Measurements from ENCODE around the gene OVCA2. TPM values are rescaled to one million over a fixed set of nuclear protein-coding genes. Genes with fewer than 3 reads are reported as not detected.

The OVCA2 gene
- total RNA-seq, 1 experiment from 2014 or later, result 27.3 TPM

DNA sequence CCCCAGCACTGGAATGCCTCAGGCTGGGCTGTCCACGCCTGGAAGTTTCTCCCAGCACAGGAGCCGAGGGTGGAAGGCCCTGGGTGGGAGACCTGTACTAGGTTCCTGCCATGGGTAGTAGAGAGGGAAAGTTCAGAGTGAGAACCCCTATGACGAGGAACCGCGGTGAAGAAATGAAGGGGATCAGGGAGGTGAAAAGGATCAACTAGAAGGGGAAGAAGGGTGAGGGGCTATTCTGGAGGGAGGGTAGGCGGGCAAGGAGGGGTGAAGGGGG is 18.5 kb downstream of the OVCA2 start:
- ChIA-PET RAD21 (ENCODE audit: low non-redundant PET in 1 of 2, low total read pairs in 2 of 2, uncharacterized antibody in 2 of 2, unreplicated experiment in 2 of 2) (no interaction called here), POLR2A (no interaction called here), CTCF (interaction anchor here (2.3 to 8.0 kb wide), 2 partner anchors 172 to 185 kb away, joined by 12 to 200 read pairs; no protein-coding TSS in a partner anchor)
- intact Hi-C loops (cut with micrococcal nuclease), result no loop called here
- Histone ChIP-seq H3K9me2 (ENCODE audit: insufficient read depth) (no peaks in the 10 kb centered on the region), H3K27me3 (ENCODE audit: insufficient read depth, low read length) (no peaks in the 10 kb centered on the region), H3K27ac (ENCODE audit: low read depth, low read length) (no peak overlapping the region), H3K36me3 (ENCODE audit: control insufficient read depth in 1 of 2, insufficient read depth in 2 of 2, low read length in 2 of 2) (no peaks in the 10 kb centered on the region), H3K9ac (ENCODE audit: low read length) (no peak overlapping the region), H3K79me2 (ENCODE audit: insufficient read depth, low read length) (no peaks in the 10 kb centered on the region), H3K4me1 (ENCODE audit: control insufficient read depth in 1 of 2, insufficient read depth in 2 of 2, low read length in 2 of 2) (peaks cover 0 to 16% of the 10 kb centered on the region in 2 experiments; a peak in 3 of 4 replicates), H3K9me3 (ENCODE audit: control insufficient read depth in 1 of 2, insufficient read depth in 1 of 2, low read depth in 1 of 2, low read length in 2 of 2) (no peaks in the 10 kb centered on the region), H2AFZ (ENCODE audit: low read depth, low read length, poor library complexity, severe bottlenecking) (no peak overlapping the region), H3K4me2 (ENCODE audit: low read length) (no peak overlapping the region), H4K20me1 (ENCODE audit: insufficient read depth) (no peaks in the 10 kb centered on the region), H3K4me3 (replicated peaks in 1 of 2; ENCODE audit: low read depth in 1 of 2, low read length in 2 of 2) (no peak overlapping the region)
- no peak for DNase-seq (ENCODE audit: low read depth, low spot score)
- no TSS peak for BruUV-seq (replicated peaks)
- no peak for ATAC-seq
- TF ChIP-seq POLR2A (IDR thresholded peaks at IDR 0.05; ENCODE audit: borderline replicate concordance, extremely low read depth, insufficient read depth, insufficient read length), result no peak
- no peak for TF ChIP-seq YY1 (IDR thresholded peaks at IDR 0.05; ENCODE audit: extremely low read depth, insufficient replicate concordance, low read depth, low read length)
- TF ChIP-seq FOSL1 (IDR thresholded peaks at IDR 0.05; ENCODE audit: low read depth), result no peak
- no peak for TF ChIP-seq SIN3A (IDR thresholded peaks at IDR 0.05; ENCODE audit: low read depth)
- no peak for TF ChIP-seq POLR2AphosphoS5 (IDR thresholded peaks at IDR 0.05; ENCODE audit: low read depth, low read length)
- TF ChIP-seq ZNF274 (IDR thresholded peaks at IDR 0.05; ENCODE audit: low read depth, low read length), result no peak
- TF ChIP-seq, protein P1, sequence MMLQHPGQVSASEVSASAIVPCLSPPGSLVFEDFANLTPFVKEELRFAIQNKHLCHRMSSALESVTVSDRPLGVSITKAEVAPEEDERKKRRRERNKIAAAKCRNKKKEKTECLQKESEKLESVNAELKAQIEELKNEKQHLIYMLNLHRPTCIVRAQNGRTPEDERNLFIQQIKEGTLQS (IDR thresholded peaks at IDR 0.05), result no peak
- TF ChIP-seq TCF7L2 (IDR thresholded peaks at IDR 0.05; ENCODE audit: borderline replicate concordance, extremely low read depth, insufficient read depth, insufficient read length), result no peak
- TF ChIP-seq EZH2phosphoT487 (IDR thresholded peaks at IDR 0.05; ENCODE audit: borderline replicate concordance), result no peak
- TF ChIP-seq, protein P2, sequence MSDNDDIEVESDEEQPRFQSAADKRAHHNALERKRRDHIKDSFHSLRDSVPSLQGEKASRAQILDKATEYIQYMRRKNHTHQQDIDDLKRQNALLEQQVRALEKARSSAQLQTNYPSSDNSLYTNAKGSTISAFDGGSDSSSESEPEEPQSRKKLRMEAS (IDR thresholded peaks at IDR 0.05), result no peak
- no peak for TF ChIP-seq ZFX (IDR thresholded peaks at IDR 0.05)
- no peak for TF ChIP-seq EZH2 (IDR thresholded peaks at IDR 0.05)
- TF ChIP-seq ZBTB33 (IDR thresholded peaks at IDR 0.05; ENCODE audit: extremely low read depth, insufficient replicate concordance, low read length), result no peak
- no peak for TF ChIP-seq ELF1 (IDR thresholded peaks at IDR 0.05; ENCODE audit: borderline replicate concordance, low read depth)

All from HCT116 (cell line).